Measurements from ENCODE around the gene CYGB.

CYGB gene

GRCh38 chr17:76582660-76583059, 45.2 kb upstream of the CYGB start:
- DNase-seq (ENCODE audit: low read depth) = no peak
- no peak overlapping the region for H3K4me3 ChIP-seq (ENCODE audit: control insufficient read depth, low read depth, low read length)
- TF ChIP-seq CTCF (IDR thresholded peaks at IDR 0.05; ENCODE audit: control insufficient read depth, insufficient read depth, low read depth, low read length, missing control alignments) = no peak

- H3K4me3 ChIP-seq (ENCODE audit: control insufficient read depth, low read depth, low read length) = no peak overlapping the region
- DNase-seq (ENCODE audit: low read depth) = no peak
- TF ChIP-seq CTCF (IDR thresholded peaks at IDR 0.05; ENCODE audit: control insufficient read depth, insufficient read depth, low read depth, low read length, missing control alignments) = no peak
Measured at GRCh38 chr17:76581515-76581914, 44.0 kb upstream of the CYGB start.

GRCh38 chr17:76579281-76579680, 41.8 kb upstream of the CYGB start:
- DNase-seq (ENCODE audit: low read depth) = no peak
- no peak overlapping the region for H3K4me3 ChIP-seq (ENCODE audit: control insufficient read depth, low read depth, low read length)
- no peak for TF ChIP-seq CTCF (IDR thresholded peaks at IDR 0.05; ENCODE audit: control insufficient read depth, insufficient read depth, low read depth, low read length, missing control alignments)

- DNase-seq (ENCODE audit: low read depth) = no peak
- TF ChIP-seq CTCF (IDR thresholded peaks at IDR 0.05; ENCODE audit: control insufficient read depth, insufficient read depth, low read depth, low read length, missing control alignments) = no peak
- no peak overlapping the region for H3K4me3 ChIP-seq (ENCODE audit: control insufficient read depth, low read depth, low read length)
Measured at GRCh38 chr17:76578376-76578775, 40.9 kb upstream of the CYGB start.

- DNase-seq (ENCODE audit: low read depth) = no peak
- no peak for TF ChIP-seq CTCF (IDR thresholded peaks at IDR 0.05; ENCODE audit: control insufficient read depth, insufficient read depth, low read depth, low read length, missing control alignments)
- H3K4me3 ChIP-seq (ENCODE audit: control insufficient read depth, low read depth, low read length) = no peak overlapping the region
Measured at GRCh38 chr17:76577876-76578275, 40.4 kb upstream of the CYGB start.

- DNase-seq (ENCODE audit: low read depth) = no peak
- no peak overlapping the region for H3K4me3 ChIP-seq (ENCODE audit: control insufficient read depth, low read depth, low read length)
- no peak for TF ChIP-seq CTCF (IDR thresholded peaks at IDR 0.05; ENCODE audit: control insufficient read depth, insufficient read depth, low read depth, low read length, missing control alignments)
Measured at GRCh38 chr17:76576189-76576588, 38.7 kb upstream of the CYGB start.

GRCh38 chr17:76575570-76575969, 38.1 kb upstream of the CYGB start:
- H3K4me3 ChIP-seq (ENCODE audit: control insufficient read depth, low read depth, low read length) = no peak overlapping the region
- TF ChIP-seq CTCF (IDR thresholded peaks at IDR 0.05; ENCODE audit: control insufficient read depth, insufficient read depth, low read depth, low read length, missing control alignments) = no peak
- no peak for DNase-seq (ENCODE audit: low read depth)
